Measurements from ENCODE around the gene LRRC74B.
A peak's percentile ranks its signal among the peaks of the same experiment; 100 is the strongest.

The LRRC74B gene

DNA sequence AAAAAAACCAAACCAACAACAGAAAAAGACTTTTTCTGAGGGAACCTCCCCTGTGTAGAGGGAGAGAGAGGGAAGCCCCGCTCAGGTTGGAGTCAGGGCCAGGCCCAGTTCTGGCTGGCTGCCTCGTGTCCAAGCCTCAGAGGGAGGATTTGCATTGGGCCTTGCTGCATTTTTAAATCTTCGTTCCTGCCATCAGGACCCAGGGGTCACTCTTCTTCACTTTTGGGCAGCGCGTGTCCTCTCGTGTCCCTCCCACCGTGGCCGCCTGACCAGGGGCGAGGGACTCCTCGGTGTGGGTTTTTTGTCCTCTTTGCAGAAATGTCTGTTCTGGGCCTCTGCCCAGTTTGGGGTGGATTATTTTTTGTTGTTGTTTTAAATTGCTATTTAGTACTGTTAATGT is 57.9 kb downstream of the LRRC74B start:
- TF ChIP-seq, protein P1, sequence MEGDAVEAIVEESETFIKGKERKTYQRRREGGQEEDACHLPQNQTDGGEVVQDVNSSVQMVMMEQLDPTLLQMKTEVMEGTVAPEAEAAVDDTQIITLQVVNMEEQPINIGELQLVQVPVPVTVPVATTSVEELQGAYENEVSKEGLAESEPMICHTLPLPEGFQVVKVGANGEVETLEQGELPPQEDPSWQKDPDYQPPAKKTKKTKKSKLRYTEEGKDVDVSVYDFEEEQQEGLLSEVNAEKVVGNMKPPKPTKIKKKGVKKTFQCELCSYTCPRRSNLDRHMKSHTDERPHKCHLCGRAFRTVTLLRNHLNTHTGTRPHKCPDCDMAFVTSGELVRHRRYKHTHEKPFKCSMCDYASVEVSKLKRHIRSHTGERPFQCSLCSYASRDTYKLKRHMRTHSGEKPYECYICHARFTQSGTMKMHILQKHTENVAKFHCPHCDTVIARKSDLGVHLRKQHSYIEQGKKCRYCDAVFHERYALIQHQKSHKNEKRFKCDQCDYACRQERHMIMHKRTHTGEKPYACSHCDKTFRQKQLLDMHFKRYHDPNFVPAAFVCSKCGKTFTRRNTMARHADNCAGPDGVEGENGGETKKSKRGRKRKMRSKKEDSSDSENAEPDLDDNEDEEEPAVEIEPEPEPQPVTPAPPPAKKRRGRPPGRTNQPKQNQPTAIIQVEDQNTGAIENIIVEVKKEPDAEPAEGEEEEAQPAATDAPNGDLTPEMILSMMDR (conservative IDR thresholded peaks at IDR 0.05), result no peak
- TF ChIP-seq ZFX (IDR thresholded peaks at IDR 0.05), result peak; percentile 70
- peak overlapping the region; percentile 75 for H3K27ac ChIP-seq

DNA sequence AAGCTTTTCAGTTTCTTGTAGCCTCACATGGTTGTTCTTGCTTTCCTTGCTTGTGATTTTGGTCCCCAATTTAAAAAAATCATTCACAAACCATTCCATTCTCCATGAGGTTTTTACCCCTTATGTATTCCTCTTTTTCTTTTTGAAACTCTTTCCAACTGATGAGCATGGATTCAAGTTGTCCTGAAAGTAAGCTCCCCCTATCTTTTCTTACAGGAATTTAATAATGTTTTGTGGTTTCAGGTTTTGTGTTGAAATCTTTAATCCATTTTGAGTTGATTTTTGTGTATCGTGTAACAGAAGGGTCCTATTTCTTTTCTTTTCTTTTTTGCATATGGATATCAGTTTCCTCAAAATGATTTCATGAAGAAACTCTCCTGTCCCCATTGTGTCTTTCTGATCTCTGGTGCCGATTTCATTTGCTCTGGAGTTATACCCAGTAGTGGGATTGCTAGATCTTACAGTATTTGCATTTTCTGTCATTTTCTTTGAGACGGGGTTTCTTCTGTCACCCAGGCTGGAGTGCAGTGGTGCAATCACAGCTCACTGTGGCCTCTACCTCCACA is 58.5 kb downstream of the LRRC74B start:
- TF ChIP-seq ZFX (IDR thresholded peaks at IDR 0.05), result no peak
- TF ChIP-seq, protein P1 (conservative IDR thresholded peaks at IDR 0.05), result peak; percentile 63
- H3K27ac ChIP-seq, result peak overlapping the region; percentile 75

DNA sequence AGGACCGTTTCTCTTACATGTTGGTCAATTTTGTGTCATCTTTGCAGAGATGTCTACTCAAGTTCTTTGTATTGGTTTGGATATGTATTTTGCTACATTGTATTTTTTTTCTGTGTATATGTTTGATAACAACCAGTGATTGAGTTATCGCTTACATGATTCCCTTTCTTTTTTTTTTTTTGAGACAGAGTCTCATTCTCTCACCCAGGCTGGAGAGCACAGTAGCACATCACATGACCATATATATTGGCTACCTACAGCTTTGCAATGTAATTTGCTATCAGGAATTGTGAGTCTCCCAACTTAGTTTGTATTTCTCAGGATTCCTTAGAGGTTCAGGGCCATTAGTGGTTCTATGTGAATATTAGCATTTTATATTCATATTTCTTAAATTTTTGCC is 59.5 kb downstream of the LRRC74B start:
- TF ChIP-seq, protein P1 (conservative IDR thresholded peaks at IDR 0.05), result no peak
- H3K27ac ChIP-seq, result no peak overlapping the region

GRCh38 chr22:21106000-21106399 is 60.3 kb downstream of the LRRC74B start:
- TF ChIP-seq, protein P1 (conservative IDR thresholded peaks at IDR 0.05), result no peak
- TF ChIP-seq ZFX (IDR thresholded peaks at IDR 0.05), result no peak
- no peak overlapping the region for H3K27ac ChIP-seq

GRCh38 chr22:21108379-21109115 is 62.8 kb downstream of the LRRC74B start:
- TF ChIP-seq, protein P1 (conservative IDR thresholded peaks at IDR 0.05), result no peak
- no peak for TF ChIP-seq ZFX (IDR thresholded peaks at IDR 0.05)
- no peak overlapping the region for H3K27ac ChIP-seq
